ENCODE data around the gene THAP11.
A peak's percentile ranks its signal among the peaks of the same experiment; 100 is the strongest.

The THAP11 gene

GRCh38 chr16:67855789-67856188 is 13.7 kb downstream of the THAP11 start:
- Histone ChIP-seq H4K5ac (ENCODE audit: low read length) (no peak overlapping the region), H3K4ac (ENCODE audit: low read depth, low read length) (no peak overlapping the region), H4K8ac (ENCODE audit: low read depth, low read length) (no peak overlapping the region), H3K79me2 (ENCODE audit: control insufficient read depth, insufficient read depth, low read length) (peaks cover 84% of the 10 kb centered on the region), H2BK15ac (replicated peaks; ENCODE audit: low read depth) (no peak overlapping the region), H3K36me3 (ENCODE audit: control insufficient read depth, insufficient read depth, low read length) (peaks cover 1% of the 10 kb centered on the region), H3K23ac (ENCODE audit: low read length) (no peak overlapping the region), H3K4me1 (ENCODE audit: control insufficient read depth, low read depth, low read length) (peaks cover 3% of the 10 kb centered on the region), H3K27me3 (ENCODE audit: insufficient read depth, low read length, poor library complexity) (no peaks in the 10 kb centered on the region), H3K27ac (ENCODE audit: low read depth, low read length) (no peak overlapping the region), H3K18ac (ENCODE audit: low read length) (no peak overlapping the region), H3K4me2 (ENCODE audit: low read length) (no peak overlapping the region), H3K56ac (ENCODE audit: low read length) (no peak overlapping the region), H3K4me3 (ENCODE audit: low read length) (no peak overlapping the region), H2BK5ac (ENCODE audit: low read length) (no peak overlapping the region), H3K9ac (ENCODE audit: low read length) (no peak overlapping the region), H2BK120ac (ENCODE audit: low read depth, low read length) (no peak overlapping the region), H2AK5ac (ENCODE audit: low read length) (no peak overlapping the region), H3K79me1 (ENCODE audit: low read length) (peaks cover 26% of the 10 kb centered on the region)
- DNase-seq, result no peak
- WGBS (ENCODE audit: extremely low coverage, insufficient coverage, low lambda C conversion rate), result no CpG with 5 or more reads among the region's 10 CpGs

GRCh38 chr16:67856927-67857546 is 14.9 kb downstream of the THAP11 start:
- H2BK15ac ChIP-seq (replicated peaks; ENCODE audit: low read depth), result no peak overlapping the region
- H2BK5ac ChIP-seq (ENCODE audit: low read length), result no peak overlapping the region
- no peak overlapping the region for H2BK120ac ChIP-seq (ENCODE audit: low read depth, low read length)
- H3K4me3 ChIP-seq (ENCODE audit: low read length), result no peak overlapping the region
- peaks cover 1% of the 10 kb centered on the region for H3K36me3 ChIP-seq (ENCODE audit: control insufficient read depth, insufficient read depth, low read length)
- H3K23ac ChIP-seq (ENCODE audit: low read length), result no peak overlapping the region
- no peaks in the 10 kb centered on the region for H3K27me3 ChIP-seq (ENCODE audit: insufficient read depth, low read length, poor library complexity)
- H3K4me1 ChIP-seq (ENCODE audit: control insufficient read depth, low read depth, low read length), result peaks cover 3% of the 10 kb centered on the region
- no peak overlapping the region for H3K4ac ChIP-seq (ENCODE audit: low read depth, low read length)
- no peak for DNase-seq
- H3K4me2 ChIP-seq (ENCODE audit: low read length), result no peak overlapping the region
- H3K79me1 ChIP-seq (ENCODE audit: low read length), result peaks cover 36% of the 10 kb centered on the region
- H3K18ac ChIP-seq (ENCODE audit: low read length), result no peak overlapping the region
- H4K8ac ChIP-seq (ENCODE audit: low read depth, low read length), result no peak overlapping the region
- H3K9ac ChIP-seq (ENCODE audit: low read length), result no peak overlapping the region
- no peak overlapping the region for H4K5ac ChIP-seq (ENCODE audit: low read length)
- H3K27ac ChIP-seq (ENCODE audit: low read depth, low read length), result no peak overlapping the region
- H3K79me2 ChIP-seq (ENCODE audit: control insufficient read depth, insufficient read depth, low read length), result peaks cover 87% of the 10 kb centered on the region
- no peak overlapping the region for H3K56ac ChIP-seq (ENCODE audit: low read length)
- no peak overlapping the region for H2AK5ac ChIP-seq (ENCODE audit: low read length)
- no CpG with 5 or more reads among the region's 5 CpGs for WGBS (ENCODE audit: extremely low coverage, insufficient coverage, low lambda C conversion rate)

- H3K56ac ChIP-seq (ENCODE audit: low read length), result no peak overlapping the region
- H3K27ac ChIP-seq (ENCODE audit: low read depth, low read length), result peak overlapping the region; percentile 22
- no peak overlapping the region for H3K4ac ChIP-seq (ENCODE audit: low read depth, low read length)
- H3K9ac ChIP-seq (ENCODE audit: low read length), result no peak overlapping the region
- no peak overlapping the region for H4K8ac ChIP-seq (ENCODE audit: low read depth, low read length)
- H2BK15ac ChIP-seq (replicated peaks; ENCODE audit: low read depth), result no peak overlapping the region
- no peak overlapping the region for H3K4me2 ChIP-seq (ENCODE audit: low read length)
- no CpG with 5 or more reads among the region's 3 CpGs for WGBS (ENCODE audit: extremely low coverage, insufficient coverage, low lambda C conversion rate)
- H2BK5ac ChIP-seq (ENCODE audit: low read length), result no peak overlapping the region
- H3K23ac ChIP-seq (ENCODE audit: low read length), result no peak overlapping the region
- H3K79me2 ChIP-seq (ENCODE audit: control insufficient read depth, insufficient read depth, low read length), result peaks cover 90% of the 10 kb centered on the region
- peaks cover 3% of the 10 kb centered on the region for H3K4me1 ChIP-seq (ENCODE audit: control insufficient read depth, low read depth, low read length)
- no peak overlapping the region for H3K18ac ChIP-seq (ENCODE audit: low read length)
- DNase-seq, result peak; percentile 96
- no peaks in the 10 kb centered on the region for H3K27me3 ChIP-seq (ENCODE audit: insufficient read depth, low read length, poor library complexity)
- H2AK5ac ChIP-seq (ENCODE audit: low read length), result no peak overlapping the region
- H4K5ac ChIP-seq (ENCODE audit: low read length), result no peak overlapping the region
- peaks cover 40% of the 10 kb centered on the region for H3K79me1 ChIP-seq (ENCODE audit: low read length)
- H2BK120ac ChIP-seq (ENCODE audit: low read depth, low read length), result no peak overlapping the region
- peaks cover 1% of the 10 kb centered on the region for H3K36me3 ChIP-seq (ENCODE audit: control insufficient read depth, insufficient read depth, low read length)
- no peak overlapping the region for H3K4me3 ChIP-seq (ENCODE audit: low read length)
Measured at GRCh38 chr16:67857547-67858233, 15.6 kb downstream of the THAP11 start.

- Histone ChIP-seq H3K9ac (ENCODE audit: low read length) (no peak overlapping the region), H2BK15ac (replicated peaks; ENCODE audit: low read depth) (no peak overlapping the region), H3K79me1 (ENCODE audit: low read length) (peaks cover 45% of the 10 kb centered on the region), H2BK5ac (ENCODE audit: low read length) (no peak overlapping the region), H4K5ac (ENCODE audit: low read length) (no peak overlapping the region), H3K36me3 (ENCODE audit: control insufficient read depth, insufficient read depth, low read length) (peaks cover 1% of the 10 kb centered on the region), H4K8ac (ENCODE audit: low read depth, low read length) (no peak overlapping the region), H3K27ac (ENCODE audit: low read depth, low read length) (no peak overlapping the region), H3K23ac (ENCODE audit: low read length) (no peak overlapping the region), H3K79me2 (ENCODE audit: control insufficient read depth, insufficient read depth, low read length) (peaks cover 92% of the 10 kb centered on the region), H2BK120ac (ENCODE audit: low read depth, low read length) (no peak overlapping the region), H3K4ac (ENCODE audit: low read depth, low read length) (no peak overlapping the region), H3K4me2 (ENCODE audit: low read length) (no peak overlapping the region), H3K18ac (ENCODE audit: low read length) (no peak overlapping the region), H3K56ac (ENCODE audit: low read length) (no peak overlapping the region), H3K4me1 (ENCODE audit: control insufficient read depth, low read depth, low read length) (peaks cover 3% of the 10 kb centered on the region), H3K4me3 (ENCODE audit: low read length) (no peak overlapping the region), H3K27me3 (ENCODE audit: insufficient read depth, low read length, poor library complexity) (no peaks in the 10 kb centered on the region), H2AK5ac (ENCODE audit: low read length) (no peak overlapping the region)
- no CpG with 5 or more reads among the region's 4 CpGs for WGBS (ENCODE audit: extremely low coverage, insufficient coverage, low lambda C conversion rate)
- DNase-seq, result no peak
Measured at GRCh38 chr16:67858500-67858899, 16.4 kb downstream of the THAP11 start.

GRCh38 chr16:67860589-67861398 is 18.7 kb downstream of the THAP11 start:
- H4K5ac ChIP-seq (ENCODE audit: low read length), result no peak overlapping the region
- H3K4ac ChIP-seq (ENCODE audit: low read depth, low read length), result no peak overlapping the region
- no peak overlapping the region for H3K4me3 ChIP-seq (ENCODE audit: low read length)
- H3K79me1 ChIP-seq (ENCODE audit: low read length), result peaks cover 52% of the 10 kb centered on the region
- DNase-seq, result no peak
- no peak overlapping the region for H4K8ac ChIP-seq (ENCODE audit: low read depth, low read length)
- no peak overlapping the region for H2BK120ac ChIP-seq (ENCODE audit: low read depth, low read length)
- no peak overlapping the region for H3K4me2 ChIP-seq (ENCODE audit: low read length)
- H3K36me3 ChIP-seq (ENCODE audit: control insufficient read depth, insufficient read depth, low read length), result peaks cover 1% of the 10 kb centered on the region
- H3K18ac ChIP-seq (ENCODE audit: low read length), result no peak overlapping the region
- no CpG with 5 or more reads among the region's 8 CpGs for WGBS (ENCODE audit: extremely low coverage, insufficient coverage, low lambda C conversion rate)
- no peak overlapping the region for H3K27ac ChIP-seq (ENCODE audit: low read depth, low read length)
- H3K23ac ChIP-seq (ENCODE audit: low read length), result no peak overlapping the region
- no peak overlapping the region for H2AK5ac ChIP-seq (ENCODE audit: low read length)
- peak overlapping the region; percentile 36 for H3K56ac ChIP-seq (ENCODE audit: low read length)
- peaks cover 79% of the 10 kb centered on the region for H3K79me2 ChIP-seq (ENCODE audit: control insufficient read depth, insufficient read depth, low read length)
- peaks cover 3% of the 10 kb centered on the region for H3K4me1 ChIP-seq (ENCODE audit: control insufficient read depth, low read depth, low read length)
- no peak overlapping the region for H3K9ac ChIP-seq (ENCODE audit: low read length)
- H2BK15ac ChIP-seq (replicated peaks; ENCODE audit: low read depth), result no peak overlapping the region
- H2BK5ac ChIP-seq (ENCODE audit: low read length), result no peak overlapping the region
- H3K27me3 ChIP-seq (ENCODE audit: insufficient read depth, low read length, poor library complexity), result no peaks in the 10 kb centered on the region

All from mesendoderm (in vitro differentiated cells).